MV-4-11 (cell line): ENCODE data around the gene ATXN2.
A peak's percentile ranks its signal among the peaks of the same experiment; 100 is the strongest.
"Not testable (repeated sequence)": the region's sequence is repeated elsewhere in the genome, so short reads cannot be mapped to it uniquely, and the experiment has no call there.

ENCODE experiments used
- DNase-seq: peaks from one replicate; lab custom pipeline; 2025; lab: John Stamatoyannopoulos, UW

Gene ATXN2

DNA sequence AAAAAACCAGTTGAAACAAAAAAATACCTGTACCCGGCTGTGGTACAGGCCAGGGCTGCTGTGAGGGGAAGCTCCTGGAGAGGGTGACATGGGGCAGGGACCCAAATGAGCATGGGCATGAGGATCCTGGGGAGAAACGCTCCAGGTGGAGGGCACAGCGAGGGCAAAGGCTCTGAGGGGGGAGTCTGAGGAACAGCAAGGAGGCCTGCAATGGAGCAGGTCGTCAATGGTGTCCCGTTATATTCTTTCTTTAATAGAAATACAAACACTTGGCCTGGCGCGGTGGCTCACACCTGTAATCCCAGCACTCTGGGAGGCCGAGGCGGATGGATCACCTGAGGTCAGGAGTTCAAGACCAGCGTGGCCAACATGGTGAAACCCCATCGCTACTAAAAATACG is 1.9 kb upstream of the ATXN2 start:
- DNase-seq, result not testable (repeated sequence)

GRCh38 chr12:111600205-111600642 is 1.1 kb upstream of the ATXN2 start:
- no peak for DNase-seq

DNA sequence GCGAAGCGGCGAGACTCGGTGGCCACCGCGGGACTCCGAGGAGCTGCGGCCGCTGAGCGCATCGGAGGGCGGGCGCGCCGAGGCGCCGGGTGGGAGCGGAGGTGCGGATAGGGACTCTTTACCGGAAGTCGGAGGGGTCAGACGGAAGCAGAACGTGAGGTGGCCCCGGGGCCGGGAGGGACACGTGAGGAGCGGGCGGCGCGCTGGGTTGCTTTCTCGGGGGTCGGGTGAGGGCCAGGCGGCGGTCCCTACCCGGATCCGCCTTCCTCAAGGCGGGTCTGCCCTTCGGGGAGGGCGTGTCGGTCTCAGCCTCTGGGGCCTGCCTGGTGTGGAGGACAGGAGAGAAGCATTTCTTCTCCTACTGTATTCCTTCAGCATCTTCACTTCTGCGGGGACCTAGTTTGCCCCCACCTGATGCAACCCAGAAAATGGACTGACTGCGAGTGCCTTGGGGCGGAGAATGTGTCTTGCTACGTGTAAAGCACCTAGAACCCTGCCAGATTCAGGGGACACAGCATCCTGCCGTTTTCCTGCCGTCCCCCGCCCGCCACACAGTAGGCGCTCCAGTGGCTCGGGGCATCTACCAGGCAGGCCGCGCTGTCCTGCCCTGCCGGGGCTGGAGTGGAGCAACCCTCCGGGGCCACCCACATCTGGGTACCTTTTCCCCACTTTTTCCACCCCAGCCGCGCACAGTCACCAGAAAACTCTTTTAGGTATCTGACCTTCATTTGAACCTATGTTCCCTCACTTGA is 514 bp upstream of the ATXN2 start:
- peak; percentile 71 for DNase-seq

GRCh38 chr12:111597831-111598636 is 1.1 kb downstream of the ATXN2 start:
- no peak for DNase-seq

DNA sequence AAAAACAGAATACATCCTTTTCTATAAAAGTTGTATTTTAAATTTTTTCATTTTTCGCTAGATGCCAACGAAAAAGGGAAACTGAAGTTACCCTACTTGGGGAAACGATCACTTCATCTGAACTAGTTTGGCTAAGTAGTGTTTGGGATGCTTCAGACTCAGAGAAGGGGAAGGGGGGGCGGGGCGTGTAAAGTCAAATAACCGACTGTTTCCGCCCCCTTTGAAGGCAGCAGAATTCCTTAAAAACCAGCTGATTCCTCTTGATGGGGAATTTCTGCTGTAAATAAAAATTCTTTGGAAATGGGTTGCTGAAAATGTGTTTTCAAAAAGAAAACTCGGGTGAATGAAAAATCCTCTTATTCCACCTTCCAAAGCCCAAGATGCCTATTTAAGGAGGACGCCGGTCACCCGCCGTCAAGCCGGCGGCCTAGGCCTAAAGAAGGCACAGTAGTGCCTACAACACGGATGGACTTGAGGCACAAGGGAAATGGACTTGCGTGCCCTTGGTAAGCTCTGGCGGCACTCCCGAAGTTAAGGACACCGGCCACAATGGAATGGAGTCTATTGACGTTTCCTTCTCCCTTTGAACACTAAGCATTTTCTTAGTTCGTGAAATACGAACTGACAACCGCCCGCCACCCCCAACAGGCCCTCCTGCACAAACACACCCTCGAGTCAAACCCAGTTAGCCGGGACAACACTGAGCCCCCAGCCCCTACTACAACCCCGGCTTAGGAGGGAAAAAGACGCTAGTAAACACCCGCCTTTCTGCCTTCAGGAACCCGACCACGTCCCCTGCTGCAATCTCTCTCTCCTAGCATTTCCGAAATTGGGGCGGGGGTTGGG is 1.9 kb downstream of the ATXN2 start:
- DNase-seq, result peak; percentile 67

GRCh38 chr12:111595341-111595835 is 3.7 kb downstream of the ATXN2 start:
- not testable (repeated sequence) for DNase-seq

- DNase-seq, result not testable (repeated sequence)
These were observed 7.6 kb downstream of the ATXN2 start for GRCh38 chr12:111591399-111592010.

- no peak for DNase-seq
These were observed 8.6 kb downstream of the ATXN2 start for GRCh38 chr12:111590552-111590951.

DNA sequence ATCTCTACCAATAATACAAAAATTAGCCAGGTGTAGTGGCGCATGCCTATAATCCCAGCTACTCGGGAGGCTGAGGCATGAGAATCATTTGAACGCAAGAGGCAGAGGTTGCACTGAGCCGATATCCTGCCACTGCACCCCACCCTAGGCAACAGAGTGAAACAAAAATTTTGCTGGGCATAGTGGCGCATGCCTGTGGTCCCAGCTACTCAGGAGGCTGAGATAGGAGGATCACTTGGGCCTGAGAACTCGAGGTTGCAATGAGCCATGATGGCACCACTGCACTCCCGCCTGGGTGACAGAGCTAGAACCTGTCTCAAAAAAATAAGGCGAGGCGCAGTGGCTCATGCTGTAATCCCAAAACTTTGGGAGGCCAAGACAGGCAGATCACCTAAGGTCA is 9.5 kb downstream of the ATXN2 start:
- no peak for DNase-seq

- DNase-seq, result no peak
These were observed 11.1 kb downstream of the ATXN2 start for GRCh38 chr12:111588010-111588409.

DNA sequence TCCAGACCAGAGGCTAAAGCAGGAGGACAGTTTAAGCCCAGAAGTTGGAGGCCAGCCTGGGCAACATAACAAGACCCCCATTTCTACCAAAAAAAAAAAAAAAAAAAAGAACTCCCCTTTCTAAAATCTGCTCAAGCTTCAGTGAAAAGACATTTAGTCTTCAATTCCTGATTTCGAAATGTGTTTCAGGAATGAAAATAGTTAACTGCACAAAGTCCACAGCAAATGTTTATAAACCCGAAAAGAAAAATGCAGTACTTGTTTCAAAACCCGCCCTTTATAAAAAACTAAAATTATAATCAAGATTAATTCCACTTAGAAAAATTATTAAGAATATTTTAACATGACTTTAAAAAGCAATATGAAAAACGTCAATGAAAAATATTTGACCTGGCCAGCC is 12.1 kb downstream of the ATXN2 start:
- no peak for DNase-seq

DNA sequence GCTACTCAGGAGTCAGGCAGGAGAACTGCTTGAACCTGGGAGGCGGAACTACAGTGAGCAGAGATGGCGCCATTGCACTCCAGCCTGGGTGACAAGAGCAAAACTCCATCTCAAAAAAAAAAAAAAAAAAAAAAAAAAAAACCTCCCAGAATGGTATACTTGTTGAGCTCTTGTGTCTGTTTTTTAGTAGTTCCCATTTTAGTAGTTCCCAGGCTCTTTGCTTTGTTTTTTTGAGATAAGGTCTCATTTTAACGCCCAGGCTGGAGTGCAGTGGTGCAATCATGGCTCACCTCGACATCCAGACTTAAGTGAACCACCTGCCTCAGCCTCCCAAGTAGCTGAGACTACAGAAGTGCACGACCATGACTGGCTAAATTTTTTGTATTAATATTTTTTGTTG is 13.4 kb downstream of the ATXN2 start:
- peak; percentile 53 for DNase-seq

- no peak for DNase-seq
These were observed 14.2 kb downstream of the ATXN2 start for GRCh38 chr12:111584959-111585358.

GRCh38 chr12:111583506-111583905 is 15.6 kb downstream of the ATXN2 start:
- not testable (repeated sequence) for DNase-seq

GRCh38 chr12:111582133-111582747 is 16.9 kb downstream of the ATXN2 start:
- DNase-seq, result no peak

DNA sequence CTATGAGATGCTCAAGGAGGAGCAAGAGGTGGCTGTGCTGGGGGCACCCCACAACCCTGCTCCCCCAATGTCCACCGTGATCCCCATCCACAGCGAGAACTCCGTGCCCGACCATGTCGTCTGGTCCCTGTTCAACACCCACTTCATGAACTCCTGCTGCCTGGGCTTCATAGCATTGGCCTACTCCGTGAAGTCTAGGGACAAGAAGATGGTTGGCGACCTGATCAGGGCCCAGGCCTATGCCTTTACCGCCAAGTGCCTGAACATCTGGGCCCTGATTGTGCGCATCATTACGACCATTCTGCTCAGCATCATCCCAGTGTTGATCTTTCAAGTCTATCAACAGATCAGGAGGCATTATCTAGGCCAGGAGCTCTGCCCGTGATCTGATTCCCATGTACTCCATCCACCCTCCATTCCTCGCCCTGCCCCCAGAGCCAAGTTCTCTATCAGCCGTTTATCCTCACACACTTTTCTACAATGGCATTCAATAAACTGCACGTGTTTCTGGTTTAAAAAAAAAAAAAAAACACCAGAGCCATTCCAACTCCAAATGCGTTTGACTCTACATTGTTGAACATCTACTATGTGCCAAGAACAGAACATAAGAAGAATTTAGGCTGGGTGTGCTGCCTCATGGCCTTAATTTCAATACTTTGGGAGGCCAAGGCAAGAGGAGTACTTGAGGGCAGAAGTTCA is 17.5 kb downstream of the ATXN2 start:
- DNase-seq, result no peak

GRCh38 chr12:111580737-111581136 is 18.4 kb downstream of the ATXN2 start:
- DNase-seq, result no peak

GRCh38 chr12:111580119-111580425 is 19.0 kb downstream of the ATXN2 start:
- DNase-seq, result no peak

- DNase-seq, result no peak
These were observed 20.2 kb downstream of the ATXN2 start for GRCh38 chr12:111578971-111579340.

- peak; percentile 44 for DNase-seq
These were observed 20.7 kb downstream of the ATXN2 start for GRCh38 chr12:111578276-111578970.
